ENCODE measurements around the gene MMP8. TPM values are rescaled to one million over a fixed set of nuclear protein-coding genes. Genes with fewer than 3 reads are reported as not detected.

MMP8 gene
- total RNA-seq, 1 donor from 2014 or later, result 0.16 TPM

Other genes with a start within 250 kb of the MMP8 start
- gene MMP7, start 194.2 kb downstream of the MMP8 start, total RNA-seq, result 0.47 TPM
- not detected for gene MMP20, start 99.6 kb downstream of the MMP8 start, total RNA-seq
- not detected for gene MMP27, start 19.2 kb downstream of the MMP8 start, total RNA-seq
- not detected for gene MMP10, start 55.7 kb upstream of the MMP8 start, total RNA-seq
- not detected for gene MMP1, start 73.2 kb upstream of the MMP8 start, total RNA-seq
- not detected for gene MMP3, start 118.7 kb upstream of the MMP8 start, total RNA-seq
- not detected for gene MMP12, start 150.0 kb upstream of the MMP8 start, total RNA-seq
- not detected for gene MMP13, start 230.8 kb upstream of the MMP8 start, total RNA-seq

Measured in occipital lobe (tissue), 1 donor.